H9 (cell line): ENCODE data around the gene ACYP2. TPM values are rescaled to one million over a fixed set of nuclear protein-coding genes. Genes with fewer than 3 reads are reported as not detected.

ENCODE experiments used
- DNase-seq: peaks from one replicate; pipeline ENCODE4 v3.0.0-alpha.2; 2017
- H2AFZ ChIP-seq: one replicate; pipeline ENCODE4 v1.6.1; 2013; ENCODE audit warnings: mild to moderate bottlenecking, low read length, control low read depth, moderate library complexity
- H2AK5ac ChIP-seq: 2 replicates; pipeline ENCODE4 v1.6.1; 2013; ENCODE audit warnings: low read length, control low read depth, mixed read lengths; ENCODE audit not compliant: insufficient read length
- H2BK120ac ChIP-seq: one replicate; pipeline ENCODE4 v1.6.1; 2013; ENCODE audit warnings: low read depth, mild to moderate bottlenecking, low read length, control low read depth, inconsistent platforms; ENCODE audit not compliant: poor library complexity, severe bottlenecking
- H2BK12ac ChIP-seq: 2 replicates; pipeline ENCODE4 v1.6.1; 2013; ENCODE audit warnings: low read length, control low read depth, mixed read lengths, low read depth; ENCODE audit not compliant: insufficient read length
- H2BK15ac ChIP-seq: 2 replicates; pipeline ENCODE4 v1.6.1; 2013; ENCODE audit warnings: low read depth, low read length, control low read depth
- H2BK20ac ChIP-seq: one replicate; pipeline ENCODE4 v1.6.1; 2013; ENCODE audit warnings: low read depth, mild to moderate bottlenecking, low read length, control low read depth, inconsistent platforms; ENCODE audit not compliant: poor library complexity, severe bottlenecking
- H2BK5ac ChIP-seq: 2 replicates; pipeline ENCODE4 v1.6.1; 2013; ENCODE audit warnings: low read length, control low read depth, mixed read lengths; ENCODE audit not compliant: insufficient read length
- H3K14ac ChIP-seq: 2 replicates; pipeline ENCODE4 v1.6.1; 2013; ENCODE audit warnings: low read length, control low read depth; ENCODE audit not compliant: insufficient read depth
- H3K18ac ChIP-seq: 2 replicates; pipeline ENCODE4 v1.6.1; 2013; ENCODE audit warnings: low read depth, mild to moderate bottlenecking, mixed read lengths, low read length, control low read depth; ENCODE audit not compliant: insufficient read length
- H3K23ac ChIP-seq: 2 replicates; pipeline ENCODE4 v1.6.1; 2013; ENCODE audit warnings: low read length, control low read depth, mixed read lengths, low read depth; ENCODE audit not compliant: insufficient read length
- H3K23me2 ChIP-seq: 2 replicates; pipeline ENCODE4 v1.6.1; 2013; ENCODE audit warnings: low read depth, mild to moderate bottlenecking, mixed read lengths, low read length, control low read depth; ENCODE audit not compliant: insufficient read length, poor library complexity, severe bottlenecking
- H3K27ac ChIP-seq: 2 replicates; pipeline ENCODE4 v1.5.1; 2013; ENCODE audit warnings: low read length, control low read depth, mixed read lengths, low read depth; ENCODE audit not compliant: insufficient read length
- H3K27me3 ChIP-seq: 2 replicates; pipeline ENCODE4 v1.6.1; 2013; ENCODE audit warnings: low read length, control low read depth, inconsistent platforms; ENCODE audit not compliant: insufficient read depth
- H3K4ac ChIP-seq: 2 replicates; pipeline ENCODE4 v1.6.1; 2013; ENCODE audit warnings: low read depth, mild to moderate bottlenecking, control low read depth, inconsistent platforms, low read length, moderate library complexity
- H3K4me1 ChIP-seq: 2 replicates; pipeline ENCODE4 v1.6.1; 2013; ENCODE audit warnings: low read length, control low read depth, inconsistent platforms; ENCODE audit not compliant: insufficient read depth
- H3K4me2 ChIP-seq: 2 replicates; pipeline ENCODE4 v1.6.1; 2013; ENCODE audit warnings: low read length, control low read depth, mixed read lengths; ENCODE audit not compliant: insufficient read length, insufficient read depth
- H3K56ac ChIP-seq: 2 replicates; pipeline ENCODE4 v1.6.1; 2013; ENCODE audit warnings: low read depth, mild to moderate bottlenecking, mixed read lengths, low read length, control low read depth; ENCODE audit not compliant: insufficient read length
- H3K79me1 ChIP-seq: 2 replicates; pipeline ENCODE4 v1.6.1; 2013; ENCODE audit warnings: low read depth, mild to moderate bottlenecking, moderate library complexity, low read length, control low read depth, inconsistent platforms; ENCODE audit not compliant: insufficient read depth, poor library complexity, severe bottlenecking
- H3K79me2 ChIP-seq: 2 replicates; pipeline ENCODE4 v1.6.1; 2013; ENCODE audit warnings: low read length, control low read depth, inconsistent platforms; ENCODE audit not compliant: insufficient read depth
- H3K9ac ChIP-seq: 2 replicates; pipeline ENCODE4 v1.6.1; 2013; ENCODE audit warnings: low read length, control low read depth, mixed read lengths; ENCODE audit not compliant: insufficient read length; ENCODE audit errors: extremely low read depth
- H3K9me3 ChIP-seq: one replicate; pipeline ENCODE4 v1.6.1; 2013; ENCODE audit warnings: low read depth, low read length, inconsistent platforms; ENCODE audit not compliant: control insufficient read depth
- H3T11ph ChIP-seq: one replicate; pipeline ENCODE4 v1.6.1; 2013; ENCODE audit warnings: mild to moderate bottlenecking, low read length, control low read depth, inconsistent platforms
- H4K20me1 ChIP-seq: one replicate; pipeline ENCODE4 v1.6.1; 2013; ENCODE audit not compliant: control insufficient read depth, insufficient read length, insufficient read depth
- H4K5ac ChIP-seq: 2 replicates; pipeline ENCODE4 v1.6.1; 2013; ENCODE audit warnings: low read depth, mild to moderate bottlenecking, mixed read lengths, low read length, control low read depth; ENCODE audit not compliant: insufficient read length
- H4K8ac ChIP-seq: replicated peaks from 2 replicates; pipeline ENCODE4 v1.6.1; 2013; ENCODE audit warnings: low read length, control low read depth, mixed read lengths, low read depth; ENCODE audit not compliant: insufficient read length
- H4K91ac ChIP-seq: 2 replicates; pipeline ENCODE4 v1.6.1; 2013; ENCODE audit warnings: low read depth, mild to moderate bottlenecking, moderate library complexity, mixed read lengths, low read length, control low read depth; ENCODE audit not compliant: insufficient read length
- H3K27ac Mint-ChIP-seq, 3 experiments: 2 replicates in 2 of 3; 3 replicates in 1 of 3; pipeline ENCODE4 v1.8.0; 2020 to 2021; ENCODE audit warnings: mixed read lengths in 3 of 3, mild to moderate bottlenecking in 1 of 3, moderate library complexity in 1 of 3
- H3K27me3 Mint-ChIP-seq: 2 replicates; pipeline ENCODE4 v1.8.0; 2021; ENCODE audit warnings: low read depth, mild to moderate bottlenecking, moderate library complexity, mixed read lengths
- H3K36me3 Mint-ChIP-seq, 3 experiments: 2 replicates in 2 of 3; 3 replicates in 1 of 3; pipeline ENCODE4 v1.8.0; 2020 to 2021; ENCODE audit warnings: low read depth in 3 of 3, mixed read lengths in 3 of 3; ENCODE audit not compliant: insufficient read depth in 1 of 3
- H3K4me1 Mint-ChIP-seq, 2 experiments: 2 replicates each; pipeline ENCODE4 v1.8.0; 2020; ENCODE audit warnings: mixed read lengths in 2 of 2
- H3K4me3 Mint-ChIP-seq, 2 experiments: 2 replicates in 1 of 2; 3 replicates in 1 of 2; pipeline ENCODE4 v1.8.0; 2020 to 2021; ENCODE audit warnings: mild to moderate bottlenecking in 2 of 2, mixed read lengths in 2 of 2, moderate library complexity in 1 of 2
- H3K9me3 Mint-ChIP-seq, 2 experiments: 2 replicates in 1 of 2; 3 replicates in 1 of 2; pipeline ENCODE4 v1.8.0; 2020; ENCODE audit warnings: mild to moderate bottlenecking in 2 of 2, mixed read lengths in 2 of 2, moderate library complexity in 1 of 2
- CTCF ChIP-seq: fragments of 200-600 bp; sonication (generic); conservative IDR thresholded peaks from 3 replicates; pipeline ENCODE4 v1.8.0; 2021; ENCODE audit warnings: antibody characterized with exemption, mild to moderate bottlenecking
- WGBS: extraction: QIAGEN DNeasy Blood & Tissue Kit; methylation state at CpG from one replicate; pipeline ENCODE4 v1.1.7; 2013; ENCODE audit warnings: missing lambda C conversion rate, low lambda C conversion rate, mixed read lengths; ENCODE audit not compliant: insufficient read length; ENCODE audit errors: extremely low coverage; 5-methylcytosine and 5-hydroxymethylcytosine counted together
- total RNA-seq: library from RNA; stranded (reverse); gene quantifications from 2 replicates; pipeline ENCODE4 v1.2.1, GENCODE V29; 2021

ACYP2 gene
- total RNA-seq, 1 experiment from 2014 or later = 3.2 TPM

- Mint-ChIP-seq H3K36me3 (no peaks in the 10 kb centered on the region; a peak in 1 of 7 replicates), H3K4me1 (no peaks in the 10 kb centered on the region), H3K27ac (no peak overlapping the region), H3K27me3 (no peaks in the 10 kb centered on the region), H3K4me3 (no peak overlapping the region), H3K9me3 (no peaks in the 10 kb centered on the region)
- Histone ChIP-seq H3K79me2 (no peaks in the 10 kb centered on the region), H4K91ac (no peak overlapping the region), H4K8ac (no peak overlapping the region), H3K4ac (no peak overlapping the region), H3K18ac (no peak overlapping the region), H2AK5ac (no peak overlapping the region), H2BK12ac (no peak overlapping the region), H3K23me2 (no peaks in the 10 kb centered on the region), H3K56ac (no peak overlapping the region), H3K9ac (no peak overlapping the region), H3K27ac (no peak overlapping the region), H2BK20ac (no peak overlapping the region), H3K4me2 (no peak overlapping the region), H3K27me3 (no peaks in the 10 kb centered on the region), H3T11ph (no peak overlapping the region), H2AFZ (no peak overlapping the region), H2BK5ac (no peak overlapping the region), H3K14ac (no peak overlapping the region), H3K9me3 (no peaks in the 10 kb centered on the region), H4K5ac (no peak overlapping the region), H3K4me1 (no peaks in the 10 kb centered on the region), H3K79me1 (no peaks in the 10 kb centered on the region), H4K20me1 (no peaks in the 10 kb centered on the region), H2BK15ac (no peak overlapping the region), H2BK120ac (no peak overlapping the region), H3K23ac (no peak overlapping the region)
- no CpG with 5 or more reads among the region's 1 CpG for WGBS
- DNase-seq = no peak
- TF ChIP-seq CTCF = no peak
Observed at GRCh38 chr2:54274781-54275242, 159.4 kb downstream of the ACYP2 start.
